Fibroblast of lung (primary cell): Measurements from ENCODE around the gene DUS1L.

Source experiments
- CTCF ChIP-seq, 2 donors: IDR thresholded peaks in 1 of 2; conservative IDR thresholded peaks in 1 of 2; 1 replicate in 1 of 2; 2 replicates in 1 of 2; pipeline ENCODE4 v1.5.1; 2011 to 2012; ENCODE audit warnings: low read length in 2 of 2, control low read depth in 1 of 2, inconsistent platforms in 1 of 2, low read depth in 1 of 2, mild to moderate bottlenecking in 1 of 2
- EZH2 ChIP-seq: IDR thresholded peaks from 2 replicates; pipeline ENCODE4 v1.5.1; 2012; ENCODE audit warnings: low read length, control low read depth, mild to moderate bottlenecking; ENCODE audit errors: missing control alignments

DNA sequence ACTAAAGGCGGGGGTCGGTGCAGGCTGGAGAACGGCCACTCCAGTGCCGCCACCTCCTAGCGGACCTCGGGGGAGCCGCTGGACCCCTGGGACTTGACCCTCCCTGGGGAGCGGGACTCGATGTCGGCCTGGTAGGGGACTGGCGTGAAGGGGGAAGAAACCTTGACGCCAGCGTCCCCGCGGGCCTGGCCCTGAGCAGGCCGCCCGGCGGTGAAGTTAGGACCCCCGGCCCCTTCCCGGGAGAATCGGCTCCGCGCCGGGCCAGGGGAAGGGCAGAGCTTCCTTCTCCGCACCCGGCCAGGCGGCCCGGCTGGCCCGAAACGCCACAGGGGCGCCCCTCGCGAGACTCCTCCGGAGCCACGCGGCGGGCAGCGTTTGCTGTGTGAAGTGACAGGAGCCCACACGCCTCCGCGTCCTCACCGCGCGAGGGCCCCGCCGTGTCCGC is 389 bp downstream of the DUS1L start:
- TF ChIP-seq CTCF (conservative IDR thresholded peaks at IDR 0.05 in 1 of 2, IDR thresholded peaks at IDR 0.05 in 1 of 2; ENCODE audit: low read depth in 1 of 2, low read length in 2 of 2), result no peak
- no peak for TF ChIP-seq EZH2
